SU-DHL-6 (cell line): ENCODE data around the gene DELE1.

Experiments used
- EZH2phosphoT487 ChIP-seq: fragments of 200-600 bp; sonication (generic), shearing (Covaris generic); conservative IDR thresholded peaks from 2 replicates; pipeline ENCODE4 v1.6.1; 2018; ENCODE audit warnings: mild to moderate bottlenecking, antibody characterized with exemption, low read length, moderate library complexity, mixed read lengths
- TF ChIP-seq, protein P1 (sequence below): fragments of 200-600 bp; sonication (generic); IDR thresholded peaks from one replicate; pipeline ENCODE4 v1.5.1; 2017; ENCODE audit warnings: antibody characterized with exemption, mild to moderate bottlenecking, low read length, moderate library complexity; ENCODE audit not compliant: insufficient read depth, poor library complexity, severe bottlenecking

DNA sequence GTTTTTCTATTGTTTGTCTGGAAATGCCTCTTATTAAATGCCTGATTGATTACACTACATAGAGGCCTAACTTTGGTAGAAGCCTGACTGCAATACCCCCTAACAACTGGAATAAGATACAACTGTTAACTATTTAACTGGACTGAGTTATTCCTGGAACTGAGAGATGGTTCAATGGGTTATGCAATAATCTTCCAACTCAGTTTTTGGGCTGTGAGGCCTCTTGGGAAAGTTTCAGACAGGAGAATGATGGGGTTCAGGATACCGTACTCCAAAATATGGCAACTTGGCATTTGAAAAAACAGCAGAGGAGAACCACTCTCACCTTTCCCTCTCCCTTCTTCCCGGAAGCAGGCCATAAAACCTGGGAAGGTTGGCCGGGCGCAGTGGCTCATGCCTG is 26.2 kb upstream of the DELE1 start:
- TF ChIP-seq, protein P1, sequence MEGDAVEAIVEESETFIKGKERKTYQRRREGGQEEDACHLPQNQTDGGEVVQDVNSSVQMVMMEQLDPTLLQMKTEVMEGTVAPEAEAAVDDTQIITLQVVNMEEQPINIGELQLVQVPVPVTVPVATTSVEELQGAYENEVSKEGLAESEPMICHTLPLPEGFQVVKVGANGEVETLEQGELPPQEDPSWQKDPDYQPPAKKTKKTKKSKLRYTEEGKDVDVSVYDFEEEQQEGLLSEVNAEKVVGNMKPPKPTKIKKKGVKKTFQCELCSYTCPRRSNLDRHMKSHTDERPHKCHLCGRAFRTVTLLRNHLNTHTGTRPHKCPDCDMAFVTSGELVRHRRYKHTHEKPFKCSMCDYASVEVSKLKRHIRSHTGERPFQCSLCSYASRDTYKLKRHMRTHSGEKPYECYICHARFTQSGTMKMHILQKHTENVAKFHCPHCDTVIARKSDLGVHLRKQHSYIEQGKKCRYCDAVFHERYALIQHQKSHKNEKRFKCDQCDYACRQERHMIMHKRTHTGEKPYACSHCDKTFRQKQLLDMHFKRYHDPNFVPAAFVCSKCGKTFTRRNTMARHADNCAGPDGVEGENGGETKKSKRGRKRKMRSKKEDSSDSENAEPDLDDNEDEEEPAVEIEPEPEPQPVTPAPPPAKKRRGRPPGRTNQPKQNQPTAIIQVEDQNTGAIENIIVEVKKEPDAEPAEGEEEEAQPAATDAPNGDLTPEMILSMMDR: no peak
- TF ChIP-seq EZH2phosphoT487: no peak
